CD4-positive, alpha-beta T cell (primary cell): Measurements from ENCODE around the gene PTPRN2. TPM values are rescaled to one million over a fixed set of nuclear protein-coding genes. Genes with fewer than 3 reads are reported as not detected.

ENCODE experiments used
- ATAC-seq: fragments of 200-7000 bp; cut with Tn5 transposase; one replicate; pipeline ENCODE4 v1.10.0; 2022; ENCODE audit warnings: mild to moderate bottlenecking; ENCODE audit not compliant: poor library complexity
- CTCF ChIA-PET: fragments of 350-600 bp; sonication (Branson Sonifier 250); formaldehyde crosslinking; loops from one replicate; lab custom pipeline; 2021; ENCODE audit warnings: antibody characterized with exemption, inconsistent platforms; lab: Charles Lee
- POLR2A ChIA-PET: fragments of 350-600 bp; sonication (Branson Sonifier 250); formaldehyde crosslinking; loops from one replicate; lab custom pipeline; 2021; ENCODE audit warnings: antibody characterized with exemption, inconsistent platforms; lab: Charles Lee
- DNase-seq, 14 experiments: peaks; one replicate each; pipeline ENCODE4 v3.0.0-alpha.2; 2013 to 2020; ENCODE audit warnings: mixed read lengths in 2 of 14
- H3K27ac ChIP-seq, 2 donors: one replicate each; pipeline versions ENCODE4 v1.5.1 to v1.7.0; 2013; ENCODE audit warnings: low read length in 2 of 2, low read depth in 1 of 2, mild to moderate bottlenecking in 1 of 2
- H3K27me3 ChIP-seq, 2 experiments: 1 replicate in 1 of 2; 2 replicates in 1 of 2; pipeline versions ENCODE4 v1.6.1 to v1.7.0; 2013; ENCODE audit warnings: low read length in 2 of 2, control low read depth in 1 of 2, mild to moderate bottlenecking in 1 of 2, moderate library complexity in 1 of 2; ENCODE audit not compliant: insufficient read depth in 2 of 2, control insufficient read depth in 1 of 2
- H3K36me3 ChIP-seq: one replicate; pipeline ENCODE4 v1.6.1; 2013; ENCODE audit warnings: low read length, control low read depth; ENCODE audit not compliant: insufficient read depth
- H3K4me1 ChIP-seq: one replicate; pipeline ENCODE4 v1.6.1; 2013; ENCODE audit warnings: low read length, control low read depth; ENCODE audit not compliant: insufficient read depth
- H3K4me3 ChIP-seq: one replicate; pipeline ENCODE4 v1.5.1; 2013; ENCODE audit warnings: mild to moderate bottlenecking, low read length, moderate library complexity
- H3K9me3 ChIP-seq, 2 experiments: 1 replicate in 1 of 2; 2 replicates in 1 of 2; pipeline versions ENCODE4 v1.6.1 to v1.7.0; 2013; ENCODE audit warnings: low read length in 2 of 2, mild to moderate bottlenecking in 2 of 2, control low read depth in 1 of 2, moderate library complexity in 1 of 2; ENCODE audit not compliant: control insufficient read depth in 1 of 2, insufficient read depth in 1 of 2
- H3K27ac Mint-ChIP-seq: one replicate; pipeline ENCODE4 v1.8.0; 2020; ENCODE audit warnings: mixed read lengths
- H3K27me3 Mint-ChIP-seq: one replicate; pipeline ENCODE4 v1.8.0; 2021; ENCODE audit warnings: mixed read lengths
- H3K36me3 Mint-ChIP-seq: one replicate; pipeline ENCODE4 v1.8.0; 2021; ENCODE audit warnings: low read depth, mixed read lengths
- H3K4me1 Mint-ChIP-seq: one replicate; pipeline ENCODE4 v1.8.0; 2021; ENCODE audit warnings: low read depth, mixed read lengths
- H3K4me3 Mint-ChIP-seq: one replicate; pipeline ENCODE4 v1.8.0; 2020; ENCODE audit warnings: mild to moderate bottlenecking, mixed read lengths
- H3K9me3 Mint-ChIP-seq: one replicate; pipeline ENCODE4 v1.8.0; 2020; ENCODE audit warnings: mixed read lengths
- intact Hi-C, 2 experiments: fragments of 100-400 bp; cut with DNase I in 1 of 2; cut with micrococcal nuclease in 1 of 2; formaldehyde crosslinking; loops; one replicate each; pipeline versions ENCODE4 v1.15.1 to v1.9.0; 2023 to 2025; cut with DNase I, micrococcal nuclease
- total RNA-seq, 174 experiments: library from RNA in 2 of 174; stranded (reverse) in 2 of 174; gene quantifications; one replicate each; pipeline ENCODE4 v1.2.3 and lab custom pipeline; 2021 to 2026
- TF ChIP-seq, protein P1 (sequence below): fragments of 200-600 bp; IDR thresholded peaks from one replicate; pipeline ENCODE4 v1.8.0; 2022; ENCODE audit warnings: antibody characterized with exemption, mild to moderate bottlenecking

The PTPRN2 gene
- total RNA-seq, 2 experiments from 2014 or later: 0.34 to 0.44 TPM

DNA sequence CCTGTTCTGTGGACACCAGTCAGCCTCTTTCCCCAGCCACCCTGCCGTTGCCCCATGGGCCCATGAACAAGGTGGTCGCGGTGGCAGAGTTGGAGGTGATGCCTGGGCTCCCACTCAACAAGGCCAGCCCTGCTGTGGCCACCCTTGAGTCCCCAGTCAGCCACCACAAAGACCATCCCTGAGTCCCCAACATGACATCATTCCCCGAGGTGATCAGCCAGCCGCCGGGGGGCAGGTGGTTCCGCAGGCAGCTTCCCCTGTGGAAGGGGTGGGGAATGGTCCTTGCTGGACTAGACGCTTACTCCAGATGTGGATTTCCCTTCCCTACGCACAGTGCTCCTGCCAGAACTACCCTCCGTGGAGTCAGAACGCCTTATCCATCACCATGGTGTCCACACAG, 271.7 kb downstream of the PTPRN2 start:
- peaks cover 0 to 66% of the 10 kb centered on the region in 2 experiments for H3K9me3 ChIP-seq
- H3K4me3 Mint-ChIP-seq: no peak overlapping the region
- no peaks in the 10 kb centered on the region for H3K36me3 Mint-ChIP-seq
- CTCF ChIA-PET: no interaction called here
- no peaks in the 10 kb centered on the region for H3K4me1 Mint-ChIP-seq
- H3K9me3 Mint-ChIP-seq: peaks cover 4% of the 10 kb centered on the region
- intact Hi-C loops: no loop called here
- no peak overlapping the region for H3K27ac Mint-ChIP-seq
- no peak for ATAC-seq
- DNase-seq: no peak
- no peaks in the 10 kb centered on the region for H3K36me3 ChIP-seq
- peaks cover 11% of the 10 kb centered on the region for H3K27me3 Mint-ChIP-seq
- H3K27me3 ChIP-seq: peaks cover 0 to 4% of the 10 kb centered on the region in 2 experiments
- H3K4me3 ChIP-seq: no peak overlapping the region
- H3K4me1 ChIP-seq: no peaks in the 10 kb centered on the region
- TF ChIP-seq, protein P1, sequence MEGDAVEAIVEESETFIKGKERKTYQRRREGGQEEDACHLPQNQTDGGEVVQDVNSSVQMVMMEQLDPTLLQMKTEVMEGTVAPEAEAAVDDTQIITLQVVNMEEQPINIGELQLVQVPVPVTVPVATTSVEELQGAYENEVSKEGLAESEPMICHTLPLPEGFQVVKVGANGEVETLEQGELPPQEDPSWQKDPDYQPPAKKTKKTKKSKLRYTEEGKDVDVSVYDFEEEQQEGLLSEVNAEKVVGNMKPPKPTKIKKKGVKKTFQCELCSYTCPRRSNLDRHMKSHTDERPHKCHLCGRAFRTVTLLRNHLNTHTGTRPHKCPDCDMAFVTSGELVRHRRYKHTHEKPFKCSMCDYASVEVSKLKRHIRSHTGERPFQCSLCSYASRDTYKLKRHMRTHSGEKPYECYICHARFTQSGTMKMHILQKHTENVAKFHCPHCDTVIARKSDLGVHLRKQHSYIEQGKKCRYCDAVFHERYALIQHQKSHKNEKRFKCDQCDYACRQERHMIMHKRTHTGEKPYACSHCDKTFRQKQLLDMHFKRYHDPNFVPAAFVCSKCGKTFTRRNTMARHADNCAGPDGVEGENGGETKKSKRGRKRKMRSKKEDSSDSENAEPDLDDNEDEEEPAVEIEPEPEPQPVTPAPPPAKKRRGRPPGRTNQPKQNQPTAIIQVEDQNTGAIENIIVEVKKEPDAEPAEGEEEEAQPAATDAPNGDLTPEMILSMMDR: no peak
- POLR2A ChIA-PET: no interaction called here
- no peak overlapping the region for H3K27ac ChIP-seq

DNA sequence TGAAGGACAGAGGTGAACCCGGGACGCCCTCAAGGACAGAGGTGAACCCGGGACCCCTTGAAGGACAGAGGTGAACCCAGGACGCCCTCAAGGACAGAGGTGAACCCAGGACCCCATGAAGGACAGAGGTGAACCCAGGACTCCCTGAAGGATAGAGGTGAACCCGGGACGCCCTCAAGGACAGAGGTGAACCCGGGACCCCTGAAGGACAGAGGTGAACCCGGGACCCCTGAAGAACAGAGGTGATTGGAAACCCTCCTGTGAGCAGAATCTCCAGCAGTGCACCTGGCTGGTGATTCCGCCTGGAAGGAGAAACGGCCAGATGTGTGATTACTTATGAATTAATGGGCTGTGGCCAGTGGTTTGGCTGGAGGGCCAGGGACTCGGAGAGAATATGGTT, 272.3 kb downstream of the PTPRN2 start:
- intact Hi-C loops: no loop called here
- DNase-seq: no peak

DNA sequence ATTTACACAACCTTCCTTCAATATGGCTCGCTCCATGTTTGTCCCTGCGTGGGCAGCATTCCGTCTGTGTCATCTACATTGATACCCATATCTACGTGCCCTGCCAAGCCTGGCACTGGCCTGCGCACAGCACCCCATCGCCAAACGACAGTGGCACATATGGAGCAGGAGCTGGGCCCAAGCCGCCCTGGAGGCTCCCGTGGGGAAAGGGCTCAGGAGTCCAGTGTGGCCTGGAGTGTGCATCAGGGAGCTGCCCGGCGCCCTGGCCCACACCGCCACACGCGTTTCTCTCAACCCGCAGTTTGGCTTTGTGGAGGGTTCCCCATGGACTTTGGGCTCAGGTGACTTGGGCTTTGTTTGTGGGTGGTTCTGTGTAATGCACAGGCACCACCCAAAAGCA, 273.2 kb downstream of the PTPRN2 start:
- Mint-ChIP-seq H3K4me3 (no peak overlapping the region), H3K27ac (no peak overlapping the region), H3K4me1 (no peaks in the 10 kb centered on the region), H3K9me3 (peaks cover 6% of the 10 kb centered on the region), H3K27me3 (peaks cover 11% of the 10 kb centered on the region), H3K36me3 (no peaks in the 10 kb centered on the region)
- peaks cover 0 to 4% of the 10 kb centered on the region in 2 experiments for H3K27me3 ChIP-seq
- DNase-seq (no peak), ATAC-seq (no peak)
- H3K4me1 ChIP-seq: no peaks in the 10 kb centered on the region
- CTCF ChIA-PET: no interaction called here
- intact Hi-C loops: no loop called here
- POLR2A ChIA-PET: no interaction called here
- H3K27ac ChIP-seq: no peak overlapping the region
- TF ChIP-seq, protein P1: no peak
- H3K9me3 ChIP-seq: peaks cover 0 to 70% of the 10 kb centered on the region in 2 experiments
- H3K36me3 ChIP-seq: no peaks in the 10 kb centered on the region
- no peak overlapping the region for H3K4me3 ChIP-seq

More for the DNA sequence above, 272.3 kb downstream of the PTPRN2 start:
- H3K9me3 ChIP-seq: peaks cover 0 to 70% of the 10 kb centered on the region in 2 experiments
- H3K36me3 ChIP-seq: no peaks in the 10 kb centered on the region
- no peaks in the 10 kb centered on the region for H3K4me1 ChIP-seq
- TF ChIP-seq, protein P1: no peak
- no peaks in the 10 kb centered on the region for H3K36me3 Mint-ChIP-seq
- no peaks in the 10 kb centered on the region for H3K4me1 Mint-ChIP-seq
- peaks cover 11% of the 10 kb centered on the region for H3K27me3 Mint-ChIP-seq
- no peak overlapping the region for H3K4me3 ChIP-seq
- ATAC-seq: no peak
- no peak overlapping the region for H3K27ac Mint-ChIP-seq
- peaks cover 0 to 4% of the 10 kb centered on the region in 2 experiments for H3K27me3 ChIP-seq
- POLR2A ChIA-PET: no interaction called here
- no peak overlapping the region for H3K27ac ChIP-seq
- CTCF ChIA-PET: no interaction called here
- peaks cover 4% of the 10 kb centered on the region for H3K9me3 Mint-ChIP-seq
- no peak overlapping the region for H3K4me3 Mint-ChIP-seq
